Measurements from ENCODE around the gene ACAP1.

DNA sequence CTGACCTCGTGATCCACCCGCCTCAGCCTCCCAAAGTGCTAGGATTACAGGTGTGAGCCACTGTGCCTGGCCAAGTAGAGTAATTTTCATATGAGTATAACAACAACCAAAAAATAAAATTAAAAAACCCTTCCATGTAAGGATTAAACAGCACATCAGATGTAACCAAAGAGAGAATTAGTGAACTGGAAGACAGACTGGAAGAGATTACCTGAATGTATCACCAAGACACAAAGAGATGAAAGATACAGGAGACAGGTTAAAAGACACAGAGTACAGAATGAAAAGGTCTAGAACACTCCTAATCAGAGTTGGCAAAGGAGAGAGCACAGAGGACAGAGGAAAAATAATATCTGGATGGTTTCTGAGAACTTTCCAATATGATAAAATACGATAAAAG lies 42.8 kb downstream of the ACAP1 start:
- TF ChIP-seq, protein P1, sequence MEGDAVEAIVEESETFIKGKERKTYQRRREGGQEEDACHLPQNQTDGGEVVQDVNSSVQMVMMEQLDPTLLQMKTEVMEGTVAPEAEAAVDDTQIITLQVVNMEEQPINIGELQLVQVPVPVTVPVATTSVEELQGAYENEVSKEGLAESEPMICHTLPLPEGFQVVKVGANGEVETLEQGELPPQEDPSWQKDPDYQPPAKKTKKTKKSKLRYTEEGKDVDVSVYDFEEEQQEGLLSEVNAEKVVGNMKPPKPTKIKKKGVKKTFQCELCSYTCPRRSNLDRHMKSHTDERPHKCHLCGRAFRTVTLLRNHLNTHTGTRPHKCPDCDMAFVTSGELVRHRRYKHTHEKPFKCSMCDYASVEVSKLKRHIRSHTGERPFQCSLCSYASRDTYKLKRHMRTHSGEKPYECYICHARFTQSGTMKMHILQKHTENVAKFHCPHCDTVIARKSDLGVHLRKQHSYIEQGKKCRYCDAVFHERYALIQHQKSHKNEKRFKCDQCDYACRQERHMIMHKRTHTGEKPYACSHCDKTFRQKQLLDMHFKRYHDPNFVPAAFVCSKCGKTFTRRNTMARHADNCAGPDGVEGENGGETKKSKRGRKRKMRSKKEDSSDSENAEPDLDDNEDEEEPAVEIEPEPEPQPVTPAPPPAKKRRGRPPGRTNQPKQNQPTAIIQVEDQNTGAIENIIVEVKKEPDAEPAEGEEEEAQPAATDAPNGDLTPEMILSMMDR (IDR thresholded peaks at IDR 0.05; ENCODE audit: low read depth, low read length, poor library complexity, severe bottlenecking) = no peak
- TF ChIP-seq EZH2phosphoT487 (IDR thresholded peaks at IDR 0.05; ENCODE audit: borderline replicate concordance, low read length) = no peak

All from DOHH2 (cell line).